ENCODE measurements around the gene SZRD1.

The SZRD1 gene

DNA sequence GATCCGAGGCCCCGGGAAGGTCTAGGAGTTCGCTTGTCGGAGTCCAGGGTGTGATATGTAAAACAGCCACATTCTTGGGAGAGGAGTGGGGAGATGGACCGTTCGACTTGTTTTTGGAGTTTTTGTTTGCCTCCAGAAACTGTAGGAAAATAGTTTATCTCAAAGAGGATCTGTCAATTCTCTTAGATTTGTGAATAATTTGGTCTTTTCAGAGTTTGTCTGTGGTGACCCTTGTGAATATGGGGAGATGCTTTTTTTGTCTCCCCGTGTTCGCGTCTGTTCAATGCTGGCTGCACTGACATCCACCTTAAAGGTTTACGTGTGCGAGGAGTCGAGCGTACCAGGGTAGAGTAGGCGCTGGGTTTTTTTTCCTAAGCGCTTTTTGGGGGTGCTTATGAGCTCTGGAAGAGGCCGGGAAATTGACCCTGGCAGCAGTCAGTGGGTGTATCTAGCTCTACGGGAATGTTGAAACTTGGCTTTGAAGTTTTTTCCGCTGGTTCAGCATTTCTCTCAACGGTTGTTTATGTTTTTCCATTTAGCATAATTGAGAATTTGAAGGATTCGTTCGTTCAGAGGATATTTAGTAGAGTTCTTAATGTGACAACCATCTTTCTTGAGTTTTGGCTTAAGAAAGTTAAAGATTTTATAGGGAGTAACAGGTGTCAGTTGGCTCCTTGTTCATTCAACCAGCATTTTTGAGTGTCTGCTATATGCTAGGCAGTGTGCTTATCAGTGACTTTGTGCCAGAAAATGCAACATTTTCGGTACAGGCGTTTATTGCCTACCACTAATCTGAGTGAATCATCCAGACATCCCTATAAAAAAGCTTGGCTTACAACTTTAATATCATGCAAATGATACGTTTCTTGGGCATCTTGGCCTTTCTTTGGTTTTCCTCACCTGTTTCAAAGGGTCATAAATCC lies 1.2 kb downstream of the SZRD1 start:
- peak; percentile 29 for DNase-seq

- DNase-seq, result no peak
Observed at GRCh38 chr1:16369821-16370220, 2.8 kb downstream of the SZRD1 start.

- DNase-seq, result peak; percentile 23
Observed at GRCh38 chr1:16371725-16372124, 4.7 kb downstream of the SZRD1 start.

GRCh38 chr1:16372535-16373285 lies 5.7 kb downstream of the SZRD1 start:
- no peak for DNase-seq

DNA sequence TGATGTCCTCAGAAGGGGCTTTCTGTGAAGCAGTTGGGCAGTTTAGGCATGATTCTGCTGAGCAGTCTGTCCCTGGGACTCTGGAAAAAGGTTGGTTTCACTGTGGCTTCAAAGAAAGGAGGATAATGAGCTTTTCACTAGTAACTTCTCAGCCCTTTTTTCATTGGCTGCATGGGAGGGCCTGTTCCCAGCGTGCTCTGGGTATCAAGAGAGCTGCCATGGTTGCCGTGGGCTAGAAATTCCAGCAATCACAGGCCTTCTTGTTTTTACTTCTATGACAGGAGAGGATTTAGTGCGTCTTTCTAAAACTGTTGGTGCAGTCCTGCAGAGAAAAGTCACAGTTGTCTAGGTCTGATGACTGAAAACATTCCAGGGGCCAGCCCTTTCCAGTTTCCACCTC lies 7.2 kb downstream of the SZRD1 start:
- DNase-seq, result no peak

- DNase-seq, result no peak
Observed at GRCh38 chr1:16375521-16376340, 8.7 kb downstream of the SZRD1 start.

DNA sequence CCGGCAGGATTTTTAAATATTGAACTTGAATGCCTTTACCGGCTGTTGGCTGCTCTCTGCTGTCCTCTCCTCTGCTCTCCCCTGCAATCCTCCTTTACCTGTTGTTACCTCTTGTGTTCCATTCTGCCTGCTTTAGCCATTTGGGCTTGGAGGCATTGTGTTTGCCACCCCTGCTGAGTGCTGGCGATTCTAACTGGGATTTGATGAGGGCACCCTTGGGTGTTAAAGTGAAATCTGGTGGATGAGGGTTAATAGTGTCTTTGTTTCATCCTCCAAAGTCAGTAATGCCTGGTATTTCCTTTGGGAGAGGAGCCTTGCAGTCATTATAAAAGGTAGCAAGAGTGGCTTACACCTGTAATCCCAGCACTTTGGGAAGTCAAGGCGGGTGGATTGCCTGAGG lies 9.9 kb downstream of the SZRD1 start:
- DNase-seq, result no peak

DNA sequence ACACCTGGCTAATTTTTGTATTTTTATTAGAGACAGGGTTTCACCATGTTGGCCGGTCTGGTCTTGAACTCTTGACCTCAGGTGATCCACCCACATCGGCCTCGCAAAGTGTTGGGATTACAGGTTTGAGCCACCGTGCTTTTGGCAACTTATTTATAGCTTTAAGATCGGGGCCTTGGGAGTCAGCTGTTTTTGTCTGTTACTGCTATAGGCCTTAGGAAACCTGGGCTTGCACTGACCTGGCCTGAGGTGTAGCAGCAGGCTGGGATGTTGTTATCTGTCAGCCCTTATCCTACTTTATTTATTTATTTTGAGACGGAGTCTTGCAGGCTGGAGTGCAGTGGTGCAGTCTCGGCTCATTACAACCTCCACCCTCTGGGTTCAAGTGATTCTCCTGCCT lies 11.4 kb downstream of the SZRD1 start:
- DNase-seq, result no peak

- DNase-seq, result no peak
Observed at GRCh38 chr1:16380868-16381267, 13.8 kb downstream of the SZRD1 start.

DNA sequence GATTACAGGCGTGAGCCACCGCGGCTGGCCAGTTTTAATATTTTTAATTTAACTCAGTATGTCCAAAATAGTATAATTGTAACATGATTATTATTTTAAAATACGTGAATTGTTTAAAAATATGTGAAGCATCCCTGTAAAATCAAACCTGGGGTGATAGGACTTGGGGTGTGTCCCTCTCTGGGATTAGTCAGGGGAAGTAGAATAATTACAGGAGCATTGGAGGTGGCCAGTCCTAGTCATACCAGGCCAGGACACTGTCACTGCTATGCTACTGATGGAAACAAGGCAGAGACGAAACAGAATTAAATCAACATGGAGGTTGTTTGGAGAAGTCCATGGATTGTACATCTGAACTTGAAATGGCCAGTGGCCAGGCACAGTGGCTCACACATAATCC lies 16.8 kb downstream of the SZRD1 start:
- no peak for DNase-seq

DNA sequence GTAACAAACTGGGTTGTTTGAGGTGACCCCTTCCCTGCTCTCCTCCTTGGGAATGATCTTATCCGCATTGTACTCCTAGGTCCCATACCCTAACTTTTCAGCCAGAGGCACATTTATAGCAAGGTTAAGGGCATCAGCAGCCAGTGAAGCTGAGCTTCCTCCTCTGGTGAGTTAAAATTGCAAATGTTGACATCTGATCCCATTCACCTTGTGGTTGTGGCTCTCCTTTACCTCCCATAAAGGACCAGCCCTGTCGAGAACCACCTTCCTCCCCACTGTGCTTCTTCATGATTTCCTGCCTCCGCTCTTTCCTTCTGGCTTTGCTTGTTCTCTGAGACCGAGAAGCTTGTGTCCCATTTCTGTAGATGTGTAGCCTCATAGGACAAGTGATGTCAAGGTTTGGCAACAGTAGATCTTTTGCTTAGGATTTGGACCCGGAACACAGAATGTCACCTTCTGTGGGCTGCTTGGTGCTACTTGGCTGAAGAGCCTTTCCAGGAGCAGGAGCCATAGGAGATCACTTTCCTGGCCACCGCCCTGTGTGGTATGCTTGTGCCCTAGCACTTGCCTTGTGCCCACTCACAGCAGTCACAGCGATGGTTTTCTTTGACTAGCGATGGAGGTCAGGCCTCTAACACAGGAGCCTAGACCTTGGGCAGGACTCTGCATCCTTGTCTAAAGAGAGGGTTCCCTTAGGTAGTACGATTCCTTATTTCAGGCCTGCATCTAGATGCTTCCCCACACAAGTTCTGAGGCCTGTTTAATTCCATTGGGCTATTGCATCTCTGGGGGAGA lies 18.8 kb downstream of the SZRD1 start:
- DNase-seq, result no peak

GRCh38 chr1:16386454-16387113 lies 19.5 kb downstream of the SZRD1 start:
- DNase-seq, result no peak

- no peak for DNase-seq
Observed at GRCh38 chr1:16387201-16388188, 20.5 kb downstream of the SZRD1 start.

- DNase-seq, result no peak
Observed at GRCh38 chr1:16391411-16391810, 24.4 kb downstream of the SZRD1 start.

- DNase-seq, result no peak
Observed at GRCh38 chr1:16392740-16393569, 25.9 kb downstream of the SZRD1 start.

DNA sequence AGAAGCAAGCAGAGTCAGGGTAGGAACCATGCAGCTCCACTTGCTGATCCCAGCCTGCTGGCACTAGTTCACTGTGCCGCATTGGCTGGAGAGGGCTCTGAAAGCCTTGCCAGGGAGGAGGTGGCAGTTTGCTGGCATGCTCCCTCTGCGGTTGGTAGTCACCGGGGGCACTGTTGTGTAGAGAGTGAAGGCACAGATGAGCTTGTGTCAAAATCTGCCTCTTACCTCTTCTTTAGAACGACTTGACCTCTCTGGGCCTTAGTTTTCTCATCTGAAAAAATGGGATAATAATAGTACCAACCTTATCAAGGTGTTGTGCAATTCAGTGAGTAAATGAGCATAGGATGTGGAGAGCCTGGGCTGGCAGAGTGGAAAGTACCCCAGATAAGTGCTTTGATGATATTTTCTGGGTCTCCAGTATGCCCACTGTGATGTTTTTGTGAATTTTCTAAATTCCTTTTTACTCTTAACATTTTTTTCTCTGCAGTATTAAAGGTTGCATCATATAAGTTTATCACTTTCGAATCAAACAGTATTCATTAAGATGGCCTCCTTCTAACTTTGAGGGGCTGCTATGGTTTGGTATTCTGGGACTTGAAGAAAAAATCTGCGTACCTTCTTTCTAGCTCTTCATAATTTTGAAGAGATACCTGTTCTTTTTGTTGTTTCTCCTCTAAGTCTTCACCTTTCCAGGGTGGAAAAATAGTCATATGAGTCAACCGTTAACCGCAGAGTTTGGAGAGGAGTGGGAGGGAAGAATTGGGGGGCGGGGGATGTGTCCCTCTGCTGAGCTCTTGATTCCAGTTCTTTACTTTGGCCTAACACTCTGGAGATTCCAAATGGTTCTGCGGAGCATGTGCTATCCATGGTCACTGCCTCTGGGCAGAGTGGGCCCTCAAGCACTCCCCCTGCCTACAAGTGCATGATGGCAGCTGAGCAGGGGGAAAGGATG lies 26.8 kb downstream of the SZRD1 start:
- DNase-seq, result no peak

- DNase-seq, result no peak
Observed at GRCh38 chr1:16394977-16395376, 27.9 kb downstream of the SZRD1 start.

DNA sequence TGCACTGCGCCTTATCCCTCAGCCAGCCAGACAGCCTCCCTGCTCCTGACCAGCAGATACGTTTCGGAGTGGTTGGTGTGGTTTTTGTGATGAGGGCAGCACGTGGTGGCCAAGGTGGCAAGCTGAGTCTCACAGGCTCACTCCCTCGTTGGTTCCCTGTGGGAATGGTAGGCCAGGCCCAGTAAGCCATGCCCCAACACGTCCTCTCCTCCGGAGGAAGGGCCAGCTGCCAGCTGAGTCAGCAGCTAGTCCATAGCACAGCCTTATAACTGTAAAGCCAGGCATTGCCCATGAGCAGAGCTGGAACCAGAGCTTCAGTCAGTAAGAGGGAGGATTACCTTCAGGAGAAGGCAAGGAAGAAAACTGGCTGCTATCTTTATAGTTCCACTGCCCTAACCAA lies 29.5 kb downstream of the SZRD1 start:
- no peak for DNase-seq
